Peyer's patch (tissue), 4 donors: ENCODE results near the gene NCKAP5. TPM values are rescaled to one million over a fixed set of nuclear protein-coding genes. Genes with fewer than 3 reads are reported as not detected.

Experiments used
- DNase-seq, 3 donors: peaks; one replicate each; pipeline ENCODE4 v3.0.0-alpha.2; 2017 to 2019
- H3K27ac ChIP-seq, 4 donors: fragments of 200-600 bp; sonication (generic); one replicate each; pipeline ENCODE4 v1.5.1; 2016 to 2019
- H3K27me3 ChIP-seq, 2 donors: fragments of 200-600 bp; sonication (generic); one replicate each; pipeline ENCODE4 v1.5.1; 2019
- H3K36me3 ChIP-seq, 3 donors: fragments of 200-600 bp; sonication (generic); one replicate each; pipeline ENCODE4 v1.5.1; 2016 to 2019
- H3K4me1 ChIP-seq, 4 donors: fragments of 200-600 bp; sonication (generic); one replicate each; pipeline ENCODE4 v1.5.1; 2016 to 2019
- H3K4me3 ChIP-seq, 4 donors: fragments of 200-600 bp; sonication (generic); 1 replicate in 3 of 4; 2 replicates in 1 of 4; pipeline ENCODE4 v1.5.1; 2016 to 2019; ENCODE audit warnings: mild to moderate bottlenecking in 1 of 4
- H3K9me3 ChIP-seq, 4 donors: fragments of 200-600 bp; sonication (generic); one replicate each; pipeline ENCODE4 v1.5.1; 2016 to 2019; ENCODE audit warnings: mild to moderate bottlenecking in 1 of 4
- POLR2A ChIP-seq, 2 donors: fragments of 450-650 bp; IDR thresholded peaks; one replicate each; pipeline ENCODE4 v1.5.1; 2017; ENCODE audit warnings: antibody characterized with exemption in 2 of 2, mild to moderate bottlenecking in 2 of 2, moderate library complexity in 2 of 2
- total RNA-seq, 4 donors: library from RNA; depleted of rRNA; stranded (reverse); fragments of >200 nt; gene quantifications; one replicate each; pipeline ENCODE4 v1.1.0, GENCODE V29; 2016
- TF ChIP-seq, protein P1 (sequence below), 6 experiments: fragments of 450-650 bp in 4 of 6; fragments of 200-600 bp in 2 of 6; sonication (generic) in 1 of 6; IDR thresholded peaks; one replicate each; pipeline ENCODE4 v1.5.1; 2017 to 2019; ENCODE audit warnings: antibody characterized with exemption in 6 of 6, mild to moderate bottlenecking in 3 of 6, moderate library complexity in 1 of 6

The NCKAP5 gene
- total RNA-seq, 4 donors from 2014 or later: 9.1 to 28.5 (median 22.5) TPM

DNA sequence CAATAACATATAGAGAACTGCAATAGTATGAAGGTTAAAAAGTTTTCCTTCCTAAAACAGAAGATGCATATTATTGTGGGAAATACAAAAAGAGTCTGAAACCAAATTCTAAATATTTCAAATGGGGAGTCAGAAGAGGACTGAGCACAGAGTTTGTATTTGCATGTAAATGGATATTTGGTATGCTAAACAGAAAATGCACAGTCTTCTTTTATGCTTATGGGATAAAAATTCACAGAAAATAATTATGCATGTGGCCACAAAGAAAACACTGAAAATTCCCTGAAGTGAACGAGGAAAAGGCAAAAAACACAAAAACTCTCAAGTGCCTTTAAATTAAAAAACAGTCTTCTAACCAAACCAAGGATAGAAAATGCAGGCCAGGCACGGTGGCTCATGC lies 142.7 kb downstream of the NCKAP5 start:
- no peaks in the 10 kb centered on the region for H3K36me3 ChIP-seq
- H3K4me1 ChIP-seq: peaks cover 0 to 16% (median 0%) of the 10 kb centered on the region in 4 donors
- no peaks in the 10 kb centered on the region for H3K27me3 ChIP-seq
- H3K27ac ChIP-seq: no peak overlapping the region
- DNase-seq: no peak
- H3K9me3 ChIP-seq: no peaks in the 10 kb centered on the region
- TF ChIP-seq POLR2A (IDR thresholded peaks at IDR 0.05): no peak
- TF ChIP-seq, protein P1, sequence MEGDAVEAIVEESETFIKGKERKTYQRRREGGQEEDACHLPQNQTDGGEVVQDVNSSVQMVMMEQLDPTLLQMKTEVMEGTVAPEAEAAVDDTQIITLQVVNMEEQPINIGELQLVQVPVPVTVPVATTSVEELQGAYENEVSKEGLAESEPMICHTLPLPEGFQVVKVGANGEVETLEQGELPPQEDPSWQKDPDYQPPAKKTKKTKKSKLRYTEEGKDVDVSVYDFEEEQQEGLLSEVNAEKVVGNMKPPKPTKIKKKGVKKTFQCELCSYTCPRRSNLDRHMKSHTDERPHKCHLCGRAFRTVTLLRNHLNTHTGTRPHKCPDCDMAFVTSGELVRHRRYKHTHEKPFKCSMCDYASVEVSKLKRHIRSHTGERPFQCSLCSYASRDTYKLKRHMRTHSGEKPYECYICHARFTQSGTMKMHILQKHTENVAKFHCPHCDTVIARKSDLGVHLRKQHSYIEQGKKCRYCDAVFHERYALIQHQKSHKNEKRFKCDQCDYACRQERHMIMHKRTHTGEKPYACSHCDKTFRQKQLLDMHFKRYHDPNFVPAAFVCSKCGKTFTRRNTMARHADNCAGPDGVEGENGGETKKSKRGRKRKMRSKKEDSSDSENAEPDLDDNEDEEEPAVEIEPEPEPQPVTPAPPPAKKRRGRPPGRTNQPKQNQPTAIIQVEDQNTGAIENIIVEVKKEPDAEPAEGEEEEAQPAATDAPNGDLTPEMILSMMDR (IDR thresholded peaks at IDR 0.05): no peak
- no peak overlapping the region for H3K4me3 ChIP-seq

GRCh38 chr2:133424876-133425275 lies 143.4 kb downstream of the NCKAP5 start:
- Histone ChIP-seq H3K27ac (no peak overlapping the region), H3K27me3 (no peaks in the 10 kb centered on the region), H3K9me3 (no peaks in the 10 kb centered on the region), H3K36me3 (no peaks in the 10 kb centered on the region), H3K4me3 (no peak overlapping the region), H3K4me1 (peaks cover 0 to 16% (median 0%) of the 10 kb centered on the region in 4 donors)
- TF ChIP-seq, protein P1 (IDR thresholded peaks at IDR 0.05): no peak
- TF ChIP-seq POLR2A (IDR thresholded peaks at IDR 0.05): no peak
- no peak for DNase-seq

- Histone ChIP-seq H3K9me3 (no peaks in the 10 kb centered on the region), H3K36me3 (no peaks in the 10 kb centered on the region), H3K27me3 (no peaks in the 10 kb centered on the region), H3K4me3 (no peak overlapping the region), H3K4me1 (peaks cover 0 to 16% (median 0%) of the 10 kb centered on the region in 4 donors), H3K27ac (no peak overlapping the region)
- DNase-seq: no peak
- no peak for TF ChIP-seq POLR2A (IDR thresholded peaks at IDR 0.05)
- TF ChIP-seq, protein P1 (IDR thresholded peaks at IDR 0.05): no peak
These were observed 145.3 kb downstream of the NCKAP5 start for GRCh38 chr2:133422931-133423351.

- peak overlapping the region in 3 of 4 donors; percentile 14 to 88 (median 51) for H3K27ac ChIP-seq
- no peaks in the 10 kb centered on the region for H3K27me3 ChIP-seq
- peak in 2 of 3 donors; percentile 53 to 57 for DNase-seq
- peaks cover 0 to 16% (median 0%) of the 10 kb centered on the region in 4 donors for H3K4me1 ChIP-seq
- TF ChIP-seq, protein P1 (IDR thresholded peaks at IDR 0.05): peak in 1 of 6 experiments; percentile 27
- peak in 1 of 2 donors; percentile 35 for TF ChIP-seq POLR2A (IDR thresholded peaks at IDR 0.05)
- no peaks in the 10 kb centered on the region for H3K9me3 ChIP-seq
- peak overlapping the region in 2 of 4 donors; percentile 5 to 18 for H3K4me3 ChIP-seq
- no peaks in the 10 kb centered on the region for H3K36me3 ChIP-seq
These were observed 146.5 kb downstream of the NCKAP5 start for GRCh38 chr2:133421516-133422324.

GRCh38 chr2:133420788-133421187 lies 147.5 kb downstream of the NCKAP5 start:
- TF ChIP-seq POLR2A (IDR thresholded peaks at IDR 0.05): no peak
- TF ChIP-seq, protein P1 (IDR thresholded peaks at IDR 0.05): no peak
- Histone ChIP-seq H3K9me3 (no peaks in the 10 kb centered on the region), H3K4me3 (no peak overlapping the region), H3K27ac (peak overlapping the region in 3 of 4 donors; percentile 14 to 88 (median 51)), H3K27me3 (no peaks in the 10 kb centered on the region), H3K4me1 (peaks cover 0 to 16% (median 0%) of the 10 kb centered on the region in 4 donors), H3K36me3 (no peaks in the 10 kb centered on the region)
- DNase-seq: no peak
